Thoracic aorta (tissue), 2 donors: ENCODE measurements around the gene CNNM3. TPM values are rescaled to one million over a fixed set of nuclear protein-coding genes. Genes with fewer than 3 reads are reported as not detected.

ENCODE experiments used
- ATAC-seq: fragments of 150-250 bp; one replicate; pipeline ENCODE4 v1.8.0; 2017; ENCODE audit warnings: low read depth; ENCODE audit not compliant: insufficient number of reproducible peaks, low FRiP score
- DNase-seq: peaks from one replicate; pipeline ENCODE4 v3.0.0-alpha.2; 2020; ENCODE audit warnings: low spot score
- H3K27ac ChIP-seq, 2 donors: fragments of 200-600 bp; sonication (generic); 1 replicate in 1 of 2; 2 replicates in 1 of 2; pipeline ENCODE4 v1.5.1; 2016; ENCODE audit warnings: mild to moderate bottlenecking in 2 of 2, moderate library complexity in 2 of 2
- H3K27me3 ChIP-seq: fragments of 200-600 bp; sonication (generic); replicated peaks from 2 replicates; pipeline ENCODE4 v1.6.0; 2016; ENCODE audit warnings: mild to moderate bottlenecking; ENCODE audit not compliant: insufficient read depth
- H3K36me3 ChIP-seq: fragments of 200-600 bp; sonication (generic); one replicate; pipeline ENCODE4 v1.5.1; 2016
- H3K4me1 ChIP-seq, 2 donors: fragments of 200-600 bp; sonication (generic); 1 replicate in 1 of 2; 2 replicates in 1 of 2; pipeline versions ENCODE4 v1.5.1 to v1.6.0; 2016; ENCODE audit warnings: low read depth in 2 of 2, mild to moderate bottlenecking in 1 of 2; ENCODE audit not compliant: control insufficient read depth in 1 of 2
- H3K4me3 ChIP-seq: fragments of 200-600 bp; sonication (generic); 2 replicates; pipeline ENCODE4 v1.5.1; 2016; ENCODE audit warnings: mild to moderate bottlenecking
- H3K9me3 ChIP-seq: fragments of 200-600 bp; sonication (generic); 2 replicates; pipeline ENCODE4 v1.5.1; 2016
- total RNA-seq, 2 donors: library from RNA; depleted of rRNA; stranded (reverse); fragments of >200 nt; gene quantifications; one replicate each; pipeline versions ENCODE4 v1.1.0 to v1.2.3, GENCODE V29; 2016
- TF ChIP-seq, protein P1 (sequence below): fragments of 200-600 bp; sonication (generic); IDR thresholded peaks from one replicate; pipeline ENCODE4 v1.5.1; 2019; ENCODE audit warnings: antibody characterized with exemption

Gene CNNM3
- total RNA-seq, 2 donors from 2014 or later = 11.5 to 14.3 TPM

DNA sequence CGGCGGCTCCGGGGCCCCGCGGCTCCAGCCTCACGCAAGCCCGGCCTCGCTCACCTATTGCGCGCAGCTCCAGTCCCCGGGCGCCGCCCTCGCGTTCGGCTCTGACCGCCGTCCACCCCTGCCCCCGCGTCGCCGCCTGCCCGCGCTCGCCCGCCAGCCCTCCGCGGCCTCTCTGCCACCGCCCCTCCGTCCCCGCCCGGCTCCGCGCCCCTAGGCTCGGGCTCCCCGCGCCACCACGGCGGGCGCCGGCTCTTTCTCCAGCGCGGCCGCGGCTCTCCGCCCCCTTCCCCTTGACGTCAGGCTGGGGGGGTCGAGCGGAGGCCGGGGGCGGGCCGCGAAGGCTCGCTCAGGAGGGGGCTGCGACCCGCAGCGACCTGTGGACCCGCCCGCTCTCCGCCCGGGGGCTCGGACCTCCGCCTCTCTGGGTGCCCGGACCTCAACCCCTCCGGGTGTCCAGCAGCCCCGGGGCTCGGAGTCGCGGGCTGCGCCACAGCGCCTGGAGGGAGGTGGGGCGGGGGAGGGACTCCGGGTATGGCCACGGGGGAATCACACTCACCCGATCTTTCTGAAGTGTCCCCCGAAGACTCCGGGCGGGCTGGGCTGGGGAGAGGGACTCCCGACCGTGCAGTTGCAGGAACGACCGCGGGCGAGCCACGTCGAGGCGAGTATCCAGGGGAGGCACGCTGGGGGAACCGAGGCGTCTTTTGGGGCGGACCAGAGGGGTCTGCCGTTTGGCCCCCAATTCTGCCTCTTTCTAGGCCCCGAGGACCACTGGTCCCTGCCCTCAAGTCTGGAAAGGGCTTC lies 54.0 kb downstream of the CNNM3 start, which contains the start of gene SEMA4C:
TSS of gene SEMA4C (minus strand) at position 259 of the 804 bp plus-strand sequence. CDS start 2,194 bp downstream, outside the sequence.
- H3K36me3 ChIP-seq = peaks cover 22% of the 10 kb centered on the region
- peak; percentile 25 for ATAC-seq
- peak within 1 kb of the TSS; percentile 97 to 99 for H3K27ac ChIP-seq
- peak within 1 kb of the TSS; percentile 97 for H3K4me3 ChIP-seq
- H3K27me3 ChIP-seq = no peaks in the 10 kb centered on the region
- no peaks in the 10 kb centered on the region for H3K9me3 ChIP-seq
- TF ChIP-seq, protein P1, sequence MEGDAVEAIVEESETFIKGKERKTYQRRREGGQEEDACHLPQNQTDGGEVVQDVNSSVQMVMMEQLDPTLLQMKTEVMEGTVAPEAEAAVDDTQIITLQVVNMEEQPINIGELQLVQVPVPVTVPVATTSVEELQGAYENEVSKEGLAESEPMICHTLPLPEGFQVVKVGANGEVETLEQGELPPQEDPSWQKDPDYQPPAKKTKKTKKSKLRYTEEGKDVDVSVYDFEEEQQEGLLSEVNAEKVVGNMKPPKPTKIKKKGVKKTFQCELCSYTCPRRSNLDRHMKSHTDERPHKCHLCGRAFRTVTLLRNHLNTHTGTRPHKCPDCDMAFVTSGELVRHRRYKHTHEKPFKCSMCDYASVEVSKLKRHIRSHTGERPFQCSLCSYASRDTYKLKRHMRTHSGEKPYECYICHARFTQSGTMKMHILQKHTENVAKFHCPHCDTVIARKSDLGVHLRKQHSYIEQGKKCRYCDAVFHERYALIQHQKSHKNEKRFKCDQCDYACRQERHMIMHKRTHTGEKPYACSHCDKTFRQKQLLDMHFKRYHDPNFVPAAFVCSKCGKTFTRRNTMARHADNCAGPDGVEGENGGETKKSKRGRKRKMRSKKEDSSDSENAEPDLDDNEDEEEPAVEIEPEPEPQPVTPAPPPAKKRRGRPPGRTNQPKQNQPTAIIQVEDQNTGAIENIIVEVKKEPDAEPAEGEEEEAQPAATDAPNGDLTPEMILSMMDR = no peak
- peaks cover 33 to 56% of the 10 kb centered on the region in 2 donors for H3K4me1 ChIP-seq
- DNase-seq = no peak

DNA sequence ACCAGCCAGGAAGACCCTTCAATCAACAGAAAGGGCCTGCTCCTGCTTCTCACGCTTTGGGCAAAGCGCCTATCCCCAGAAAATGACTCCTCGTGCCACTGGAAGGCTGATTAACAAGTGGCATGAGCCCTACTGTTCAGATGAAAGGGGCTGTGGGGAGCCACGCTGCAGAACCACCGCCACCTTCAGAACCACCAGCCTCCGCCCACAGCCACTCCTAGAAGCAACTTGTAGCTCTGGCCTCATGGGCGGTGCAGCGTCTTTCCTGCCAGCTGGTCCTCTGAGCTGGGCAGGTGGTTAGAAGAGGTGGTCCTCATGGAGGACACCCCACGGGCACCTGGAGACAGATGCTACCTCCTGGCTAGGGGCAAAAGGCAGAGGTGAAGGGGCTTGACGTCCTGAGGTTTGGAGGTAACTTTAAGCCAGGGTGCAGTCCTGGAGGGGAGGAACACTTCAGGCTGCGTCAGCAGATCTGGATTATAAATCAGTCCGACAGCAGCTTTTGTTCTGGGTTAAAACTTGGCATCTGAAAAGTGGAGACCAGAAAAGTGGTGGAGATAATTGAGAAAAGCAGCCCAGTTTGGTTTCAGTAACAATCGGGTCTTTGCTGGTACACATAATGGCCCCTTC lies 54.7 kb downstream of the CNNM3 start:
- TF ChIP-seq, protein P1 = no peak

DNA sequence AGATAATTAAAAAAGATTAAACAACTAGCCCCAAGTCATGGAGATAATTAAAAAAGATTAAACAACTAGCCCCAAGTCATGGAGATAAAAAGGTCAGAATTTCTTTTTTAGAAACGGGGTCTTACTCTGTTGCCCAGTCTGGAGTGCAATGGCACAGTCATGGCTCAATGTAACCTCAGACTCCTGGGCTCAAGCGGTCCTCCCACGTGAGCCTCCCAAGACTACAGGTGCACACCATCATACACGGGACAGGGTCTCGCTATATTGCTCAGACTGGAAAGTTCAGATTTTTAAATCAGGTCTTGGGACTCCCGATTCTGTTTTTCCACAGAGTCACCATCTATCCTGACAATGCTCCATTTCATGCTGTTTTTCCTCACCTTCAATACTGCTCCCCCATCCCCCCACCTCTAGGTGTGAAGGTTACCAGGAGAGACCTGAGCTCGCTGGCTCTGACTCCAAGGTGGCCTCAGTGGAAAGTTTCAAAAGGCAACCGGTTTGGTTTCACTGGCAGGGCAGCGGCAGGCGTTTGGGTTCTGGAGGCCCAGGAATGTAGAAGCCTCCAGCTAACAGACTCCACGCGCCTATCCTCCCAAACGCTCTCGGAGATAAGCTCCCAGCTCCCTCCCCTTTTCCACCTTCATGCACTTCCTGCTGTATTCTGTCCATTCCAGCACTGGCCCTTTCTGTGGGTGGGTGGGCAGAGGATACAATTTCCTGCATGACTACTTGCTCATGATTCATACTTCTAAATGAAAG lies 56.7 kb downstream of the CNNM3 start:
- Histone ChIP-seq H3K27me3 (no peaks in the 10 kb centered on the region), H3K9me3 (no peaks in the 10 kb centered on the region), H3K4me1 (peaks cover 19 to 35% of the 10 kb centered on the region in 2 donors), H3K4me3 (no peak overlapping the region), H3K27ac (peak overlapping the region; percentile 44 to 47), H3K36me3 (no peaks in the 10 kb centered on the region)
- TF ChIP-seq, protein P1 = no peak
- no peak for DNase-seq
- ATAC-seq = no peak

More for the DNA sequence above, 54.7 kb downstream of the CNNM3 start:
- Histone ChIP-seq H3K4me3 (peak overlapping the region; percentile 97), H3K27me3 (no peaks in the 10 kb centered on the region), H3K4me1 (peaks cover 33 to 55% of the 10 kb centered on the region in 2 donors), H3K36me3 (peaks cover 16% of the 10 kb centered on the region), H3K9me3 (no peaks in the 10 kb centered on the region), H3K27ac (peak overlapping the region; percentile 97 to 99)
- ATAC-seq = no peak
- DNase-seq = no peak

DNA sequence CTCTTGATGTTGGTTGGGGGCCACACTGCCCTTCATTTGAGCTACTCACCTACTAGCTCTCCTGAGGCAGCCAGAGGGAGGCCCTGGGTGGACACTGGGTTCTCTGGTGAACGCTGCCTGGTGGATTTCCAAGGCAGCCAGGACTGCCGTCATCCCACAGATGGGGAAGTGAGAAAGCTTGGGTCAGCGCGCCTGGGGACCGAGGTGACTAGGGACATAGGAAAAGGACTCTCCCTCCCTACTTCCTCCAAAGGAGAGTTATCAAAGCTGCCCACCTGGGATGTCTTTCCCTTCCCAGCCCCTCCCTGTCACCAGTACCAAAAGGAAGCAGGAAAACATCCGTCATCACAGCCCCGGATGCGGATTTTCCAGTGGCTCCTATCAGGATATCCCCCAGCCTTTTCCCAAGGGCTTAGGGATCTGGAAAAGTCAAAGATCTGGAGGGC lies 57.6 kb downstream of the CNNM3 start:
- Histone ChIP-seq H3K4me1 (peaks cover 16 to 30% of the 10 kb centered on the region in 2 donors), H3K27ac (peak overlapping the region; percentile 44 to 47), H3K4me3 (no peak overlapping the region), H3K27me3 (no peaks in the 10 kb centered on the region), H3K36me3 (no peaks in the 10 kb centered on the region), H3K9me3 (no peaks in the 10 kb centered on the region)
- ATAC-seq = no peak
- TF ChIP-seq, protein P1 = no peak
- DNase-seq = no peak
